HuH-7 (cell line): Measurements from ENCODE around the gene CNTROB.
A peak's percentile ranks its signal among the peaks of the same experiment; 100 is the strongest.

Experiments used
- DNase-seq: peaks from one replicate; pipeline ENCODE4 v3.0.0; 2011; ENCODE audit warnings: low spot score

CNTROB gene

DNA sequence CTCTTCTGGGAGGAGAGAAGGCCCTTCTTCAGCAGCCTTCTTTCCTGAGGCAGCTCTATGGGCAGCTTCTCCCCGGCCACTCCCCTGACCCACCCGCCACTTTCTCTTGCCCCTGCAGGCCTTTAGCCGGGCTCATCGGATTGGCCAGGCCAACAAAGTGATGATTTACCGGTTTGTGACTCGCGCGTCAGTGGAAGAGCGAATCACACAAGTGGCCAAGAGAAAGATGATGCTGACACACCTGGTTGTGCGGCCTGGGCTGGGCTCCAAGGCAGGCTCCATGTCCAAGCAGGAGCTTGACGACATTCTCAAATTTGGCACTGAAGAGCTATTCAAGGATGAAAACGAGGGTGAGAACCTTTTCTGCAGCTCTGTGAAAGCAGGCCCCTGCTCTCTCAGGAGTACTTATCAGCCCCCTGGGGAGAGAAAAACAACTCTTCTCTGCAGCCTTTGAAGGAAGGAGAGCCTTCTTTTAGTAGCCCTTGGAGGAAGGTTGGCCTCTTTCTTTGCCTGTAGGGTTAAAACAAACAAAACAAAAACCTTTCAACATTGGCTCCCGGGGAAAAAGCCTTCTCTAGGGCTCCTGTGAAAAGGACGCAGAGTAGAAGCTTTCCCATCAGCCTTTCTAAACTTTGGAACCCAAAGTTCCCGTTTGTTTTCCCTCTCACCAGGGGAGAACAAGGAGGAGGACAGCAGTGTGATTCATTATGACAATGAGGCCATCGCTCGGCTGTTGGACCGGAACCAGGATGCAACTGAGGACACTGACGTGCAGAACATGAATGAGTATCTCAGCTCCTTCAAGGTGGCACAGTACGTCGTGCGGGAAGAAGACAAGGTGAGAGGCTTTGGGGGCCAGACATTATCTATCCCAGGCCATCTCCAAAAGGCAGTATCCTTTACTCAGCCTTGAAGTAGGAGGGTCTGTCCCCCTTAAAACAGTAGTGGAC lies 28.6 kb upstream of the CNTROB start:
- no peak for DNase-seq

DNA sequence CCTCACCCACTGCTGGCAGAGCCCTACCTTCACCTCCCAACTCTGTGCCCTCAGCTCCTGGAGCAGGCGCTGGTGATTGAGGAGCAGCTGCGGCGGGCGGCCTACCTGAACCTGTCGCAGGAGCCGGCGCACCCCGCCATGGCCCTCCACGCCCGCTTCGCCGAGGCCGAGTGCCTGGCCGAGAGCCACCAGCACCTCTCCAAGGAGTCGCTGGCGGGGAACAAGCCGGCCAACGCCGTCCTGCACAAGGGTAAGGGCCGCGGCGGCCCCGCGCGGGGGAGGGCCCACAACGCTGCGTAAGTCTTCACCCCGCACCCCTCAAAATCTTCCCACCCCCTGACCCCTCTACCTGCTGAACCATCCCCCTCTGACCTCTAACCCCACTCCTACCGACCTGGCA lies 22.9 kb upstream of the CNTROB start:
- no peak for DNase-seq

DNA sequence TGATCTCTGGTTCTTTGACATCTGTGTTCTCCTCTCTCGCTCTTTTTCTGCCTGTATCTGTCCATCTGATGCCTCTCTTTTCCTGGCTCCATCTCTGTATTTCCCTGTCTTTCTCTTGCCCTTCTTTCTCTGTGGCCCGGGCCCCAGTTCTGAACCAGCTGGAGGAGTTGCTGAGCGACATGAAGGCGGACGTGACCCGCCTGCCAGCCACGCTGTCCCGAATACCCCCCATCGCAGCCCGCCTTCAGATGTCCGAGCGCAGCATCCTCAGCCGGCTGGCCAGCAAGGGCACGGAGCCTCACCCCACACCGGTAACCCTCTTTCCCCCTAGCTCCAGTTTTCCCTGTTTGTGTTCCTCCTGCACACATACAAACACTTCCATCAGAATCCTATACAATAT lies 21.7 kb upstream of the CNTROB start:
- no peak for DNase-seq

DNA sequence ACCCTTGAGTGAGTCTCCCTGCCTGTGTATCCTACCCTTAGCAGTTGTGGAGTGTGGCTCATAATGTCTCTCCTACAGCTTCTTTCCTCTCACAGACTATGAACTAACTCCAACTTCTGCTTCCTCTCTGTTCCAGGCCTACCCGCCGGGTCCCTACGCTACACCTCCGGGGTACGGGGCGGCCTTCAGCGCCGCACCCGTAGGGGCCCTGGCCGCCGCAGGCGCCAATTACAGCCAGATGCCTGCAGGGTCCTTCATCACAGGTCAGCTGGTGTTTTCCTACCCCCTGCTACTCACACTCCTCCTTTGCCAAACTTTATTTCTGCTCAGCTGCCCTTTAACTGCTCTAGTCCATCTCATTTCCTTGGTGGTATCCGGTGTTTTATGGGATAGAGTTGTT lies 21.3 kb upstream of the CNTROB start:
- DNase-seq, result no peak

DNA sequence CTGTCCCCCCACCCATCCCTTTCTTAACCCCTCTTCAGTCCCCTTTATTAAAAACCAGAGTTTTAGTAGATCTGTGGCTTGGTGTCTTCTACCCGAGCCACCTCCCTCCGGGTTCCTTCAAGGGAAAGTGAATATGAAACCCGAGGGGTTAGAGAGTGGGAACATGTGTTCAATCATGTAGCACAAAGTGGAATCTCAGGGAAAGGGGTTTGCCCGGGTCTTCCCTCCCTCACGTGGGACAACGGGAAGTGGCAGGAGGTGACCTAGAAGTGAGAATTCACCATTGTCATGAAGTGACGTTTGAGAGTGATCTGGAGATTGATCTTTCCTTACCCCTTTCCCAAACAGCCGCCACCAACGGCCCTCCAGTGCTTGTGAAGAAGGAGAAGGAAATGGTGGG lies 20.9 kb upstream of the CNTROB start:
- no peak for DNase-seq

DNA sequence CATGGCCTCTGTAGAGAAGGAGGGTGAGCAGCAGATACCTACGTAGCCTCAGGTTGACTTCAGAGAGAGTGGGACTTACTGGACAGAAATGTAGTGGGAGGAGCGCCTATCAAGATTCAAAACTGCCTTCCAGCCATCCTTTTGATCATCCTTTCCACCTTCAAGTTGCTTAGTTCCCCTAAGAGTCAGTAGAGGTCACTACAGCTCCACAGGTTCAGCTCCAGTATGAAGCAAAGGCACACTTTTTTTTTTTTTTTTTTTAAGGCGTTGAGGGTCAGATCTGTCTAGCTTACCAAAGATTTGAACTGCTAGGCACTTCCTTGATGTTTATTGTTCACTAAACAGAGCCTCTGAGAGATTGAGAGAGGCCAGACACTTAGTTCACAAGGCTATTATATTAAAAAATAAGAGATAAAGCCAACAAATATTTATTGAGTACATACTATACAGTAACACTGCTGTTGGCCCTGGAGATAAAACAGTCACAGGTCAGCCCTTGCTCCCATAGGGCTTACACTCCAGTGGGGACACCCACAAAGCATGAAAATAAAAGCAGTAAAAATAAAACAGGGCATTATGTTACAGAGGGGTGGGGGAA lies 19.0 kb upstream of the CNTROB start:
- peak; percentile 61 for DNase-seq

DNA sequence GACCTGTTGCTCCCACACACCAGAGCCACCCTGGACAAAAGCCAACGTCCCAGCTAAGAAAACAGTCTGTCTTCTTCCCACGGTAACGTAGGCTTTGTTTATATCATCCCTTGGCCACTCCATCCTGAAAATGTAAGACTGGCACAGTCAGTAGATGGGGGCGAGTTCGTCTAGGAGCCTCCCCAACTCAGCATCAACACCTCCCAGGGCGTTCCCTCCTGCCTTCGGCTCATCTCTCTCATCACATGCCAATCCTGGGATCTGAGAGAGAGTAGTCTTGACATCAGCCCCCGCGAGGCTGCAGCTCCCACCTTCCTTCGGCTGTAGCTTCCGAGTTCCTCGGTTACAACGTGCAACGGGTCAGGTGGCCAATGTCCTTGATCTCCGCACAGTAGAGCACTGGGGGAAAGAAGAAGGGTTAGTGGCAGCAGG lies 16.8 kb upstream of the CNTROB start:
- DNase-seq, result no peak

DNA sequence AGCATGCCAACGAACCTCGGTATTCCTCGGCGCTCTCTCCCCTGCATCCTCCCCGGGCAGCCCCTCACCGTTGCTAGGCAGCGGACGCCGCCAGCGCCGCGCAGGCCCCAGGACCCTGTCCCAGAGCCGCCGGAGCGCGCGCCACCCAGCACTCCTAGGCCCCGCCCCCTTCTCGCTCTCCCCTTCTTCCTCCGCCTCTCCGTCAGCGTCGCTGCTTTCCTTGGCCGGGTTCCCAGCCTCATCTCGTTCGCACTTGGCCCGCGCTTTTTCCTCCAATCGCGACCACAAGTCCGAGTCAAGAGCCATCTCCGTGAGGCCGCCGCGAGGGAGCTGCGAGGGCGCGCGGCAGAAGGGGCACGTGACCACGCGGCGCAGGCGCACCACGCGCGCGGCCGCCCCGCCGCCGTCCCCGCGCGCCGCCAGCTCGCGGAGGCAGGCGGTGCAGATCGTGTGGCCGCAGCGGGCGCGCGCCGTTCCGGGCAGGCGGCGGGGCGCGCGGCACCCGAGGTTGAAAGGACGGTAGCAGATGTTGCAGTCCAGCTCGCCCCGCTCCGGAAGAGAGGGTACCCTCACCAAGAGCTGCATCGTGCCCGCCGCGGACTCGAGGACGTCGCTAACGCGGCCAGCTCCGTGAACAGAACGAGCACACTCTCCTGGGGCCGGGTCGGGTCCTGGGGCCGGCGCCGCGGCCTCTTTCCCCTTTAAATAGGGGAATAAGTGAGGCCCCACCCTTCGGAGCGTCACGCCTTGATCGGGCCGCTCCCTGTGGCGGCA lies 16.2 kb upstream of the CNTROB start, which contains the start of gene RNF227:
Gene RNF227, minus strand, starts transcription at position 679 of the 774 bp plus-strand sequence. Its CDS starts 94 bp downstream, at position 585.
- peak; percentile 68 for DNase-seq

DNA sequence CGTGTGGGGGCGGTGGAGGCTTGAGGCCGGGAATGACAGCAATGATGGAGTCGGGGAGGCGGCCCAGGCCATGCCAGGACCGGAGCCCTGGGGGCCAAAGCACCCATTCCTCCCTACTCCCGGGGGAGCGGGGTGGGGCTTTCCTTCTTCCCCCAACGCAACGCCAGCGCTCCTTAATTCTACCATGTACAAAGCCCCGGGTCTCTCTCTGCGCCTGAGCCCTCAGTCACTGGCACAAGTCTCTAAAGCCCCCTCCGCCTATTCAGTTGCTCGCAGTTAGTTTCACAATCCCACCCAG lies 15.7 kb upstream of the CNTROB start:
- no peak for DNase-seq

DNA sequence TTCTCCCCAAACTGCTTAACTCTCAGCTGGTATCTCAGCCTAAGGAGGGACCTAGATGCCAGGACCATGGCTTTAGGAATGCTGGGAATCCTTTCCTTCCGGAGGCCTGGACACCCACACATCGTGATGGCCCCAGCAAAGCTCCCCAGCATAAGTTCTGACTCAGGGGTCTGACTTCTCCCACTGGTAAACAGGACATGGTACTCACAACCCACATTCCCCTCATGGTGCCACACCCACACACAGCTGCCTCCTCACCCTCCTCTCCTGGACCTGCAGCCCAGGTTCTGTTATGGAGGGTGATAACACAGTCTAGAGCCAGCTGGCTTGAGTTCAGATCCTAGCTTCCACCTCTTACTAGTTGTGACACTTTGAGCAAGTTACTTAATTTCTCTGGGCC lies 15.2 kb upstream of the CNTROB start:
- DNase-seq, result no peak

DNA sequence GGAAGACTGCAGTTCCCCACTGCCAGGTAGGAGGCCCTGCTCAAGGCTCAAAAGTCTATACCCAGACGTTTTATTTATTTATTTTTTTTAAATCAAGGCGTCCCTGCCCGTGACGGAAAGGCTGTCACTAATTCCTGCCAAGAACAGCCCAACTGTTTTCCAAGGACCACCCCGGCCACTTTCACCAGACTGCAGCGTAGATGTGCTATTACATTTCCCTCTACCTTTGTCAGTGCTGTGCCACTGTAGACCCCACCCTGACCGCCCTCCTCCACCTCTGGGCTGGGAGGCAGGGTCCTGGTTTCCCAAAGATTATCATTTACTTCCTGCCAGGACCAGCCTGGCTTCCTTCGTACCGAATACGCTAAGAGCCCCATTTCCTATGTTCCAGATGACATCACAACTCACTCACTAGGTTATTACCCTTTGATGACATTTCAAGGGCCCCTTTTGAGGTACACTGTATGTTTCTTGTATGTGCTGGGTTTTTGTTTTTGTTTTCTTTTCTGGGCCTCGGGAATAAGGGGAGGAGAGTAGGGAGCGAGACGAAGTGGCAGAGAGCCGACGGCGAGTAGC lies 9.6 kb upstream of the CNTROB start:
- DNase-seq, result no peak

DNA sequence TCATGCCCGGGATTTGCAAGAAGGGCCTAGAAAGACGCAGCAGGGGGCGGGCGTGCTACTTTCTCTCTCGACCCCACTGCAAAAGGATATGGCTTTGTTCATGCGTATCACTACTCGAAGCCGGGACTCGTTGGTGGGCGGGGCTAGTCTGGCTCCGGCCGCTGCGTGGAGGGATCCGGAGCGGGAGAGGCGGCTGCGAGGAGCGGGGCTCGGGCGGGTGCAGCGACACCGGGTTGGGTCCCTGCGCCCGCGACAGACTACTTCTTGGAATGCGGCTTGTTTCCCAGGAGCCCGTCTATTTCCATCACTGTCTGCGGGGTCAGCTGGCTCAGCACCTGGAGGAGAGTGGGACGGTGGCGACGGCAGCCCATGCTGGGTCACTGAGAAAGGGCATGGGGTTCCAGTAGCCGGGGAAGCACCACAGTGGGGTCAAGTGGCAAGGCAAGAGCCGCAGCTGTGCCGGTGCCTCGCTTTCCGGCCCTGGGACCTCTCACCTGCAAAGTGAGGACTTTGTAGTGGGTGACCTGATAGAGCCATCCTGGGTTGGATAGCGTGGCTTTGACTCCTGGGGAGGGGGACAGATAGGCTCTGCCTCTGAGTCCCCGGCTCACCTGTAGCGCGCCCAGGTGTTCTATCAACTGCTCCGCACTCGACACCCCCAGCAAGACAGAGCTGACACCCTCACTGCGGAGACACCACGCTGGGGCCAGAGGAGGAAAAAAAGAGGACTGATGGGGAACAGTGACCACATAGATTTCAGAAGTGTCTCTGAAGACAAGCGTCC lies 9.0 kb upstream of the CNTROB start:
- no peak for DNase-seq

DNA sequence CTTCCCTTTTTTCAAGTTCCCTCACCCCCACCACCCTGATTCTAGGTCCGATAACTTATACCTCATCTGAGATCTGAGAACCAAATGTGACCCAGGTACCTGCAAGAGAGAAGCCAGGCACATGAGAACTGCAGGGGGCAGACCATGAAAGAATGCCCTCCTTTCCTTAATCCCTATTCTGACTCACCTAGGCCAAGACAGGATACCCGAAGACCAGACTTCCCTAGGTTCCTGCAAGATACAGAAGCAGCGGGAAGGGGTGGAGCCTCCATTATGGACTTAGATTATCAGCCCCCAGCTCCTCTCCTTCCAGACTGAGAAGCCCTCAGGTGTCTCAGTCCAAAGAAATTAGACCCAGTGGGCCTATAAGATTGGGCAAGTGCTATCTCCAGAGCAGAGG lies 4.4 kb upstream of the CNTROB start:
- DNase-seq, result no peak

DNA sequence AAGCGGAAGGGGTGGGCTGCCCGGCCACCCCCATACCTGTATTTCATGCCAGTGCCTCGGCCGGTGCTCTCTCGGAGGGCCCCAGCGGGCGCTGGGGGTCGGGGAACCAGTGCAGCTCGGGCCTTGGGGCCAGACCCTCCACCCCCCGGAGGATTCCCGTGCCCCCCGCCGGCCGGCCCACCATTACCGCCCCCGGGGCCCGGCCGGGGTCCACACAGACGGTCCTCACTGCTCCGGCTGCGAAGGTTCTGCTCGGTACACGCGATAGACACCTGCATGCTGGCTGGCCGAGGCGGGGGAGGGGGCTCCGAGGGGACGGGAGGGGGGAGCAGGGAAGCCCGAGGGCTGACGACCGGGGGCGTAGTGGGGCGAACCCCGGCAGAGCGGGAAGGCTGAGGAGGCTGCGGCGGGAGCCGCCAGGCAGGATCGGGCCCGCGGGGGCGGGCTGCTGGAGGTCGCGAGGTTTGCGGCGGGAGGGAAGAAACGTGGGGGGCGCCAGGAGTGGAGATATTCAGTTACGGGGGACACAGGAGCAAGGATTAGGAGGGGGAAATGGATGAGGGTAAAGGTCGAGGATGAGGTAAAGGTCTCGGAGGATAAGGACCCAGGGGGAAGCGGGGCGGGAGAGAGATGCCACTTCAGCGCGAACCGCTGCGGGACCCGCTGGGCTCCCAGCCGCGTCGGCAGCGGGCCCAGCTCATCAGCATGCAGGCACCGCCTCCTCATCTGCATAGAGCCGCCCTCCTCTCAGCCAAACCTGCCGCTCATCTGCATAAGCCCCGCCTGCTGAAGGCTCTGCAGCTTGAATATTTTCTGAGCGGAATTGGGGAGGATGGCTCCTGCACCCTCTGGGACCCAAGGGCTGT lies 2.6 kb upstream of the CNTROB start, which contains the start of gene KCNAB3:
Gene KCNAB3, minus strand, starts transcription at position 699 of the 866 bp plus-strand sequence. Its CDS starts 421 bp downstream, at position 278.
- DNase-seq, result no peak

DNA sequence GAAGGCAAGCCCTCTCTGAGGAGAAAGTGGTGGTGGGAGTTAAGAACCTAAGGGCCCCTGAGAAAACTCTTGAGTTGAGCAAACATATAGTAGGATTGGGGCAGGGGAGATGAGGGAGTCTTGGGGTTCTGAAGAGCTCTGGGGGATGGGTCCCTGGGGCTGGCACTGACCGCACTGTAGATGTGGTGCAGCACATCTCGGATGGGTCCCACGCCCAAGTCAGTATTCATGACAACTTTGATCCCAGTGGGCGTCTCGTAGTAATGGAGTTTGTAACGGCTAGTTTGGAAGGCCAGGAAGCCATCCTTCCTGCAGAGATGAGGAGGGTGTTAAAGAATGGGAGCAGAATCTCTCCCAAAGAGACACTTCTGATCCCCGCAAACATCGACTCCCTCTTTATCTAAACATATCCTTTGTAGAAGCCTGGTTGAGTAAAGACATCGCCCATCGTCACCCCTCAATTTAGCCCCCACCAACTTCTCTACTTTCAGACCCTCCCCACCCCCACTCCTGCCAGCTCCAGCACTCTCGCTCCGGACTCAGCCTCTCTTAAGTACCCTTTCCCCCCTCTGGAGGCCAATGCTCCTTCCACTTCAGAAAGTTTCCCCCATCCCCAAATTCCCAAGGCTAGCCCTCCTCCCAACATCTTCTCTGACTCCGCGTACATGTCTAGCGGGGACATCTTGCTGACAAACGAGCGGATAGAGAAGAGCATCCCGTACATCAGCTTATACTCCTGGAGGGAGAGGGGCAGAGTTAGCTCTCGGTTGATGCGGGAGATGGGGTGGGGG lies 970 bp upstream of the CNTROB start:
- no peak for DNase-seq

DNA sequence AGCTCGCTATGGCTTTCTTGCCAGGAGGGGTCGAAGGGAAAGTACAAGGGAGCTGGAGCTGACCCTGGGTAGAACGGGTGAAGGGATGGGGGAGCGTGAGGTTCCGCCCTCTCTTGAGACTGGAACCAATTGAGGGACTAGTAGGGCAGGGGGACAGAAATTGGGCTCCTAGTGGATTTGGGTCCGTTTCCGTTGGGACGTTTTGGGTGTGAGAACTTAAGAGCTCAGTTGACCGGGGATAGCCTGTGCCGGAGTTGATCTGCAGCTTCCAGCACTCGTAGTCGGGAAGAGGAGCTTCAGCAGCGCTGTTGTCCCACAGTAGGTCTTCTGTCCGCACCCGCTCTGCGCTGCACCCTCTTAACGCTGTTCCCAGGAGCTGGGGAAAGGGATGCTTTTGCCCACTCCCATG lies 481 bp downstream of the CNTROB start:
- DNase-seq, result no peak

DNA sequence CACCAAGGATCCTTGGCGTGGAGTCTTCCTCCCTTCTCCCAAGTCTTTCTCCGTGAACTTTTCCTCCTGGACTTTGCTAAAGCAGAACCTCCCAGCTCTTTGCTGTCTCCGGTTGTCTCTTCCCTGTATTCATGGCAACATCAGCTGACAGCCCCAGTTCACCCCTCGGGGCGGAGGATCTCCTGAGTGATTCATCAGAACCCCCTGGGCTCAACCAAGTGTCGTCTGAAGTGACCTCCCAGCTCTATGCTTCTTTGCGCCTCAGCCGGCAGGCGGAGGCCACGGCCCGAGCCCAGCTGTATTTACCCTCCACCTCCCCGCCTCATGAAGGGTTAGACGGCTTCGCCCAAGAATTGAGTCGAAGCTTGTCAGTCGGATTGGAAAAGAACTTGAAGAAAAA lies 943 bp downstream of the CNTROB start:
- peak; percentile 33 for DNase-seq

DNA sequence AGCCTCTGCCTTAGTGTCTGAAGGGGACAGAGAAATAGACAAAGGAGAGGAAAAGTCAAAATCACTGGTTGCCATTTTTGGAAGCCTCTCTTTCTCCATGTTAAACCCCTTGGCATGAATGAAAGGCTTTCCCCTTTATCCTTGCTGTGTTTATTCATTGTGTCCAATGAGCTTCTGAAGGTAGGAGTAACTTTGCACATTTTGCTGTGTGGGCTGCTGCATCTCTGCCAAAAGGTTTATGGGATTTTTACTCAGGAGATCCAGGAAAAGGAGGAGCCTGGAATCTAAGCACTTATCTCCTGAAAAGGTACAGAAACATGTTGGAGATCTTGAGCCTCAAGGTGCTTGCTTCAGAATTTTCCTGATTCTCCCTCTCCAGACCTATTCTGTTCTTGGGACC lies 3.9 kb downstream of the CNTROB start:
- DNase-seq, result no peak

DNA sequence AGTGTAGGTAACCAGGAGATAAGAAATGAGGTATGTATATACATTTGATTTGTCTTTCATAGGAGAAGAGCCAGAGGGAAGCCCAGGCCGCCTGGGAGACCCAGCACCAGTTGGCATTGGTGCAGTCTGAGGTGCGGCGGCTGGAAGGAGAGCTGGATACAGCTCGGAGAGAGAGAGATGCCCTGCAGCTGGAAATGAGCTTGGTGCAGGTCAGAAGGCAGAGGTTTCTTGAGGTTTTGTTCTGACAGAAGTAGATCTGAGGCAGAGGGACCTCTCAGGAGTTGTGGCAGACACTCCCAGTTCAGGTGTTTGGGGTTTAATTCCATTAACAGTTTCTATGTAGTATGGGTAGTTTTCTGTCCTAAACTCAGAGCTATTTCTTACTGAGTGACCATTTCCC lies 8.0 kb downstream of the CNTROB start:
- DNase-seq, result no peak

DNA sequence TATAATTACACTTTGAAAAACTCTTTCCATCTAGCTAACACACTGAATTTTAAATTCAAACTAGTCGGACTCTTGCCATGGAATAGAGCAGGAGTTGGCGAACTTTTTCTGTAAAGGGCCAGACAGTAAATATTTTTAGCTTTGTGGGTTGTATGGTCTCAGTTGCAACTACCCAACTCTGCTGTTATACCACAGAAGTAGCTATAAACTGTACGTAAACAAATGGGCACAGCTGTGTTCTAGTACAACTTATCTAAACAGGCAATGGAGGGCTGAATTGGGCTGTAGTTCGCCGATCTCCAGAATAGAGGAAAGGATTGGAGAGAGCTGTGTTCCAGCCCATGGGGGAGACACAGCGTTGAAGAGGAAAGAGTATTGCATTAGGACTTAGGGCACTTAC lies 8.7 kb downstream of the CNTROB start:
- DNase-seq, result no peak
